Left renal cortex interstitium (tissue), 4 donors: Measurements from ENCODE around the gene TCF12. TPM values are rescaled to one million over a fixed set of nuclear protein-coding genes. Genes with fewer than 3 reads are reported as not detected.

Experiments used
- DNase-seq, 4 donors: peaks; one replicate each; pipeline ENCODE4 v3.0.0-alpha.2; 2013; ENCODE audit warnings: low read depth in 4 of 4, low spot score in 2 of 4, missing footprints in 1 of 4
- polyA plus RNA-seq, 4 donors: library from polyadenylated mRNA; unstranded; fragments of 120-200 nt; gene quantifications; one replicate each; pipeline ENCODE4 v1.2.1, GENCODE V29; 2013; ENCODE audit not compliant: insufficient read length in 4 of 4

TCF12 gene
- polyA plus RNA-seq, 4 donors: 153 to 190 (median 164) TPM

DNA sequence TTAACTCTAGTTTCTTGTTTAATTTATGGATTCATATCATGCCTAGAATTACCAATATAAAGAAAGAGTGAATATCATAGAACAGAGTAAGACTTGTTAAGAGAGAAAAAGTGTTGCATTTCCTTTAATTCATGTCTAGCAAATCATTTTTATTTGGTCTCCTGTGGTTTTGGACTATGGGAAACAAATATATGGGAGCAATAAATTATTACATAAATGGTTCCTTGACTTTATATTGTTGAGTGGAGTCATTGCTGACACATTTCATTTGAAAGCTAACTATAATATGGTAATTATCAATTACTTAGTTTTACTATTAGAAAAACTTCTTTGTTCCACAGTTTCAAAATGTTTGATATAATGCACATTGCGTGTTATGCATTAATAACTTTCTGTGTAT is 313.1 kb downstream of the TCF12 start:
- no peak for DNase-seq

GRCh38 chr15:57234156-57234555 is 315.7 kb downstream of the TCF12 start:
- no peak for DNase-seq

GRCh38 chr15:57235186-57235585 is 316.7 kb downstream of the TCF12 start:
- no peak for DNase-seq

DNA sequence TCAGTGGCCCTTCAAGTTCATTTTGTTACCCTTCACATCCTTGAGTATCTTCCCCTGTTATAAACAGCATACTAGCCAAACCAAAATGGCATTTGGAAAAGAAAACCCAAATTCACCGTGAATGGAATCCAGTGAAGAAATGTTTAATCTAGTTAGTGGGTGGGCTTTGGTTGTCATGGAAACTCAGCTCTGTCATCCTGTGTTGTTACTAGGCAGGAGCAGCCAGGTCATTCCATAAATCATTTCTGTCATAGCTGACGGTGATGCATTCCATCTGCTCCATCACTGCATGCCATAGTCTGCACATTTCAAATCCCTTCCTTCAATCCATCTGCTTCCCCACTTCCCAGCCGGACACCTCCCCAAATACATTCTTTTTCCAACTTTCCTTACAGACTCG is 317.4 kb downstream of the TCF12 start:
- DNase-seq: peak in 3 of 4 donors; percentile 47 to 70 (median 69)

GRCh38 chr15:57236561-57237300 is 318.3 kb downstream of the TCF12 start:
- no peak for DNase-seq

DNA sequence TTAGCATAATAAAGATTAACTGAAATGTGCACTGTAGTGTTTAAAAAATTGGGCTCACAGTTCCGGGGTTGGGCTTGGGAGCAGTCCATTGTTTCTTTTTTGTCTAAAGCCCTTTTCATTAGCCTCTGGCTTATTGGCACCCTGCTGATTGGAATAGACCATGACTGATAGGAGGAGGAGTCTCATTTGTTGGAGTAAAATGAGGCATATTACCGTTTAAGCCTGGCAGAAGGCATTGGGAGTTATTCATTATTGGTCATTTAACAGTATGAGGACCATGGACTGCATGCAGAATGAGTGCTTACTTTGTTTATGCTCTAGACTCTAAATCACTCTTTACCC is 318.8 kb downstream of the TCF12 start:
- DNase-seq: no peak

DNA sequence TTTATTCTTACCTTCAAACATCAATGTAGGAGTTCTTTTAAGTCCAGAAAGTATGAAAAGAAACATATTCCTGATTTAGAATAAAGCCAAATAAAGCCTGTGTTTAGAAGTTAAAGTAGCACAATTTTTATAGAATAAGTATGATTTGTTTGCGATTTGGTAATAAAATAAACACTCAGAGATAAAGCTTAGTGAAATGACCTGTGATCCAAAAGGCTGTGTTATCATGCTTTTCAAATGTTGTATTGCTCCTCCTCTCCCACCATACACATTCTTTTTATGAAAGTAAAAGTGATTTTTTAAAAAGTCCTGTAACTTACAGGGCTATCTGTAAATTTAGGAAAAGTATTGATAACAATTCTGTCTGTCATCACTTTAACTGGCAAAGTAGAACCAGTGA is 319.2 kb downstream of the TCF12 start:
- no peak for DNase-seq

DNA sequence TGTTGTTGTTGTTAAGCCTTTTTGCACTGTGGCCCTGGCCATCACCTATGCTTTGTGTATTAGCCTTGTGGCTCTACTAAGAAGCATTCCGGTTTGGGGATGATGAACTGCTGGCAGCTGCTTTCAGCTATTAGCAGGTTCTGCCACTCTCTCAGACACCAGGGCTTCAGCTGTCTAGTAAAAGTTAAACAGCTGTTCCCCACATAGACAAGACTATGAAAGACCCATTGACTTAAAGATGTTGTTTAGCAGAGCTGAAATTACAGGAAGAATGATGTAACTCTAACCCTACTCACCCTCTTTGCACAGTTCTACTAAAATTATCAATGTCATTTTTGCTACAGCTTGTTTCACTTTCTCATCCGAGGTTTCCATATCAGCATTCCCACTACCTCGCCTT is 326.7 kb downstream of the TCF12 start:
- DNase-seq: no peak

GRCh38 chr15:57245714-57246113 is 327.3 kb downstream of the TCF12 start:
- DNase-seq: no peak

DNA sequence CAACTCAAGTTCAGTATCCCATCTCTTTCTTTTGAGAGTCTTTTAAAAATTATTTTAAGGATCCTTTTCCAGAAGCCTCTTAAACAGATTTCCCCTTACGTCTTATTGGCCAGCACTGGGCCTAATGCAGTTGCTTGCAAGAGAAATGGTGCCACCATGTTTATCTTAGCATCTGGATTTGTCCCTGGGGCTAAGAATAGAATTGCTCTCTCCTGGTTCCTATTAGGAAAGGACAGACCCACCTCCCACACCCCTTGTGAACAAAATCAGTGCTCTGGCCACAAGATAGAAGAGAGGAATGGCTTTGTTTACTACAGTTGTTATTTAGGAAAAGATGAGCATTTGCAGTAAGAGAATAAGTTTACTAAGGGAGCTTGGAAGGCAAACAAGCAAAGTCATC is 329.6 kb downstream of the TCF12 start:
- no peak for DNase-seq

GRCh38 chr15:57251308-57251707 is 332.9 kb downstream of the TCF12 start:
- no peak for DNase-seq

- no peak for DNase-seq
Observed at GRCh38 chr15:57251941-57252340, 333.5 kb downstream of the TCF12 start.

DNA sequence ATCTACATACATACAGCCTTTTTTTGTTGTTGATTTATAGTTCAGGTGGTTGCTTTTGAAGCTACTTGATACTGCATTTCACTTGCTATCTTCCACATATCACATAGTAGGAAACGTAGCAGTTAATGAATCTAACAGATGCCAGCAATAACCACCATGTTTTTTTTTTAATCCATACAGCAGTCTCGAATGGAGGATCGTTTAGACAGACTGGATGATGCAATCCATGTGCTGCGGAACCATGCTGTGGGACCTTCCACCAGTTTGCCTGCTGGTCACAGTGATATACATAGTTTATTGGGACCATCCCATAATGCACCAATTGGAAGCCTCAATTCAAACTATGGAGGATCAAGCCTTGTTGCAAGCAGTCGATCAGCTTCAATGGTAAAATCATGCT is 334.6 kb downstream of the TCF12 start:
- no peak for DNase-seq

GRCh38 chr15:57253500-57253899 is 335.1 kb downstream of the TCF12 start:
- DNase-seq: no peak

DNA sequence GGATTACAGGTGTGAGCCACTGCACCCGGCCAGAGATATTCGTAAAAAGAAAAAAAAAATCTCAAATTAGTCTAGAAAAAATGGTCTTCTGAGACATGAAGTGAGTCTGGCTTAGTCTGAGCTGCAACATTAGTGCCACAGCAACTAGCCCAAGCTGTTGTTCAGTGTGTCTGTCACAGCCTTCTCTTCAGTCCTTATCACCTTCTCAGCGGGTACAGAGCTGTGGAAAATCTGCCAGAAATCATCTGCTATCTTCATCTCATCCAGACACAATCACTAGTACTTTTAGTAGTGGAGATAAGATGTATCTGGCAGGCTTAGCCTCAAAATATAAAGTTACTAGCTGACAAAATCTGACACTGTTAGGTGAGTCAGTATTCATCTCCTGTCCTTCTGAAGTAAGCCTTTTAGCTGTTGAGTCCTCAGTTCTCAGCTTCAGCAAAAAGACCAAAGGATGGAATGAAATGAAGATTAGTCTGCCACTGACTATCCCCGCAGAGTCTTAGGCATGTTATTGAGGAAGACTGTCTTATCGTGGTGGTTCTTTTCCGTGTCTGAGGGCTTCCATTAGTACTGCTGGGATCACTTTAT is 337.4 kb downstream of the TCF12 start:
- DNase-seq: no peak

- no peak for DNase-seq
Observed at GRCh38 chr15:57256939-57257338, 338.5 kb downstream of the TCF12 start.

DNA sequence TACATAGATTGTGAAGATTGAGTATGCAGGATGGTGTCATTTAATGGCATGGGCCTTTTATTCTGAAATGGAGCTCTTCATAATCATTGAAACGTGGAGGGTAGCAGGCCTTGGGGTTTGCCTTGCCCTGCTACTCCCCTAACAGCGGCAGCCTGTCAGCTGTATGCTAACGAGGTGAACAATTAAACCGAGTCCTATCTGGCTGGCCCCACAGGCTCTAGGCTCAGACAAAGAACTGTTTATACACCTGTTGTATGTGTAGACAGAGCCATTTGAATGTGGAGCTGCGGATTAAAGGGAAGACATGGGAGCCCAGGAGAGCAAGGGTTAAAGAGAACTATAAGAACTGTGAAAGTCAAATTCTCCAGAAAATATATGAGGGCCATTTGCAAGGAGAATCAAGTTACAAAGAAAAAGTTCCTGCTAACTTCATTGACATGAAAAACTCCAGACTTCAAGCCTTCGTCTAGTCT is 341.2 kb downstream of the TCF12 start:
- DNase-seq: peak; percentile 47 to 72 (median 64)

DNA sequence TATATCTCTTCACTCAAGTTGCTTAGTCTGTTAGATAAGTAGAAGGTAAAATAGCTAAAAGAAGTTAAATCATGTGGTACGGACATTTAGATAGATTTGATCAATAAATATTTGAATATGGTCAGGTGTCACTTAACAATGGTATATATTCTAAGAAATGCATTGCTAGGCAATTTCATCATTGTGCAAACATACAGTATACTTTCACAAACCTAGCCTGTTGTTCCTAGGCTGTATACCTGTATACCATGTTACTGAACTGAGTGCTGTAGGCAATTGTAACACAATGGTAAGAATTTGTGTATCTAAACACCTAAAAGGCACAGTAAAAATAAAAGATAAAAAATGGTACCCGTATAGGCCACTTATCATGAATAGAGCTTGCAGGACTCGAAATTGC is 345.1 kb downstream of the TCF12 start:
- no peak for DNase-seq

- no peak for DNase-seq
Observed at GRCh38 chr15:57272771-57273357, 354.4 kb downstream of the TCF12 start.

DNA sequence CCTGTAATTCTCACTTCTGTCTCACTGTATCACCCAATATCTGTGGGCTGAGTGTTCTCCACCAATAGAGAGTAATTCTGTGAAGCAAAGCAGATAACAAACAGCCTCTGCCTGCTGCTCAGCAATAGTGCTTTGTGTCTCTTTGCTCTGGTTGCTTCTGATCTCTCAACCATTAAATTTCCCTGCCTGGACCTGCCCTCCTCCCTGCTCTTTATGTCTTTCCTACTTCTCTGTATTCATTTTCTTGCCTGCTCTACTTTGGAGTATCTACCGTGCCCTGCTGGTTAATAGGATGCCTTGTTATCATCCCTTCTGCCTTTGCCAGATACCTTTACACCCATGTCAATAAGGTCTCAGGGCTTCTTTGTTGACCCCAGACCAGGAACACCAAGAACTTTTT is 355.0 kb downstream of the TCF12 start:
- no peak for DNase-seq

- DNase-seq: no peak
Observed at GRCh38 chr15:57278439-57278838, 360.0 kb downstream of the TCF12 start.

DNA sequence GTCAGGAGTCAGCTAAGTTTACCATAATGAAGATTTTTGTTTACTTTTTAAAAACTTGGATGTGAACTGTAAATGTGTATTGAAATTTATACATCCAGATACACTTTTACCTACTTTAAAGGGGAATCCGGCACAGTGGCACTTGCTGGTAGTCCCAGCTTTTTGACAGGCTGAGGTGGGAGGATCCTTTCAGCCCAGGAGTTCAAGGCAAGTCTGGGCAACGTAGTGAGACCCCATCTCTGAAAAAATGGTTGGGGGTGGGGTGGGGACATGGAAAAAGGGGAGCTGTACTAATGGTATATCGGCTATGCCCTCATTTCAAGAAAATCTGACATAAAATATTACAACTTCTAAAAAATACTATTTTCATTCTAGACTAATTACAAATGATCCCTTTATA is 362.0 kb downstream of the TCF12 start:
- DNase-seq: no peak
